Thyroid gland (tissue), 4 donors: Measurements from ENCODE around the gene VPS52. TPM values are rescaled to one million over a fixed set of nuclear protein-coding genes. Genes with fewer than 3 reads are reported as not detected.

Experiments used
- DNase-seq, 2 donors: peaks; one replicate each; pipeline ENCODE4 v3.0.0-alpha.2; 2019
- H3K27ac ChIP-seq, 3 donors: fragments of 200-600 bp; sonication (generic); 1 replicate in 2 of 3; 2 replicates in 1 of 3; pipeline ENCODE4 v1.5.1; 2016 to 2019; ENCODE audit warnings: mild to moderate bottlenecking in 1 of 3, moderate library complexity in 1 of 3
- H3K27me3 ChIP-seq: fragments of 200-600 bp; sonication (generic); one replicate; pipeline ENCODE4 v1.5.1; 2019
- H3K36me3 ChIP-seq, 2 donors: fragments of 200-600 bp; sonication (generic); one replicate each; pipeline ENCODE4 v1.5.1; 2016 to 2019
- H3K4me1 ChIP-seq, 2 donors: fragments of 200-600 bp; sonication (generic); one replicate each; pipeline ENCODE4 v1.5.1; 2017 to 2019
- H3K4me3 ChIP-seq, 3 donors: fragments of 200-600 bp; sonication (generic); replicated peaks in 1 of 3; 1 replicate in 2 of 3; 2 replicates in 1 of 3; pipeline ENCODE4 v1.5.1; 2016; ENCODE audit warnings: mild to moderate bottlenecking in 1 of 3
- H3K9me3 ChIP-seq: fragments of 200-600 bp; sonication (generic); one replicate; pipeline ENCODE4 v1.5.1; 2017
- POLR2A ChIP-seq, 2 donors: fragments of 450-650 bp; IDR thresholded peaks; one replicate each; pipeline ENCODE4 v1.6.1; 2017; ENCODE audit warnings: antibody characterized with exemption in 2 of 2, mild to moderate bottlenecking in 2 of 2, moderate library complexity in 1 of 2
- WGBS, 2 donors: methylation state at CpG; one replicate each; pipeline ENCODE4 v1.1.5; 2017; 5-methylcytosine and 5-hydroxymethylcytosine counted together
- intact Hi-C: fragments of 100-400 bp; cut with DNase I; formaldehyde crosslinking; loops from one replicate; pipeline ENCODE4 v1.15.1; 2023
- total RNA-seq, 4 donors: library from RNA; depleted of rRNA; stranded (reverse); fragments of >200 nt; gene quantifications; one replicate each; pipeline ENCODE4 v1.2.3, GENCODE V29; 2016
- TF ChIP-seq, protein P1 (sequence below), 6 experiments: fragments of 200-600 bp in 3 of 6; fragments of 450-650 bp in 3 of 6; sonication (generic) in 3 of 6; IDR thresholded peaks; one replicate each; pipeline ENCODE4 v1.5.1; 2016 to 2019; ENCODE audit warnings: antibody characterized with exemption in 6 of 6, mild to moderate bottlenecking in 2 of 6, inconsistent platforms in 1 of 6, moderate library complexity in 1 of 6

The VPS52 gene
- total RNA-seq, 4 donors from 2014 or later: 45.5 to 64.8 (median 54.8) TPM

- Histone ChIP-seq H3K36me3 (peaks cover 8 to 26% of the 10 kb centered on the region in 2 donors), H3K9me3 (no peaks in the 10 kb centered on the region), H3K4me3 (no peak overlapping the region), H3K27me3 (no peaks in the 10 kb centered on the region), H3K27ac (no peak overlapping the region), H3K4me1 (peaks cover 7 to 21% of the 10 kb centered on the region in 2 donors)
- 82 to 95% methylated on average over 3 of the region's 3 CpGs for WGBS, 2 donors
- TF ChIP-seq, protein P1, sequence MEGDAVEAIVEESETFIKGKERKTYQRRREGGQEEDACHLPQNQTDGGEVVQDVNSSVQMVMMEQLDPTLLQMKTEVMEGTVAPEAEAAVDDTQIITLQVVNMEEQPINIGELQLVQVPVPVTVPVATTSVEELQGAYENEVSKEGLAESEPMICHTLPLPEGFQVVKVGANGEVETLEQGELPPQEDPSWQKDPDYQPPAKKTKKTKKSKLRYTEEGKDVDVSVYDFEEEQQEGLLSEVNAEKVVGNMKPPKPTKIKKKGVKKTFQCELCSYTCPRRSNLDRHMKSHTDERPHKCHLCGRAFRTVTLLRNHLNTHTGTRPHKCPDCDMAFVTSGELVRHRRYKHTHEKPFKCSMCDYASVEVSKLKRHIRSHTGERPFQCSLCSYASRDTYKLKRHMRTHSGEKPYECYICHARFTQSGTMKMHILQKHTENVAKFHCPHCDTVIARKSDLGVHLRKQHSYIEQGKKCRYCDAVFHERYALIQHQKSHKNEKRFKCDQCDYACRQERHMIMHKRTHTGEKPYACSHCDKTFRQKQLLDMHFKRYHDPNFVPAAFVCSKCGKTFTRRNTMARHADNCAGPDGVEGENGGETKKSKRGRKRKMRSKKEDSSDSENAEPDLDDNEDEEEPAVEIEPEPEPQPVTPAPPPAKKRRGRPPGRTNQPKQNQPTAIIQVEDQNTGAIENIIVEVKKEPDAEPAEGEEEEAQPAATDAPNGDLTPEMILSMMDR (IDR thresholded peaks at IDR 0.05): no peak
- no peak for TF ChIP-seq POLR2A (IDR thresholded peaks at IDR 0.05)
- intact Hi-C loops: no loop called here
- no peak for DNase-seq
Observed at GRCh38 chr6:33301877-33302276, 30.2 kb upstream of the VPS52 start.

- DNase-seq: peak; percentile 92
- Histone ChIP-seq H3K4me3 (peak overlapping the region; percentile 4 to 94 (median 67)), H3K27ac (peak overlapping the region; percentile 95 to 97 (median 96)), H3K27me3 (no peaks in the 10 kb centered on the region), H3K4me1 (peaks cover 7 to 21% of the 10 kb centered on the region in 2 donors), H3K36me3 (peaks cover 7 to 35% of the 10 kb centered on the region in 2 donors), H3K9me3 (no peaks in the 10 kb centered on the region)
- 0% methylated on average over 28 to 40 of the region's 54 CpGs for WGBS, 2 donors
- intact Hi-C loops: no loop called here
- TF ChIP-seq, protein P1 (IDR thresholded peaks at IDR 0.05): peak; percentile 34 to 70 (median 60)
- TF ChIP-seq POLR2A (IDR thresholded peaks at IDR 0.05): peak; percentile 17 to 83
Observed at GRCh38 chr6:33299237-33299944, 27.7 kb upstream of the VPS52 start.

- H3K27me3 ChIP-seq: no peaks in the 10 kb centered on the region
- H3K36me3 ChIP-seq: peaks cover 6 to 33% of the 10 kb centered on the region in 2 donors
- H3K9me3 ChIP-seq: no peaks in the 10 kb centered on the region
- TF ChIP-seq, protein P1 (IDR thresholded peaks at IDR 0.05): no peak
- no peak for TF ChIP-seq POLR2A (IDR thresholded peaks at IDR 0.05)
- H3K27ac ChIP-seq: peak within 1 kb of the TSS; percentile 95 to 97 (median 96)
- intact Hi-C loops: no loop called here
- H3K4me1 ChIP-seq: peaks cover 7 to 21% of the 10 kb centered on the region in 2 donors
- DNase-seq: peak; percentile 84 to 85
- 0 to 1% methylated on average over 24 to 32 of the region's 34 CpGs for WGBS, 2 donors
- H3K4me3 ChIP-seq: peak within 1 kb of the TSS; percentile 4 to 94 (median 67)
Observed at GRCh38 chr6:33298773-33299236, 27.1 kb upstream of the VPS52 start, which contains the start of gene RGL2. RGL2 (minus strand) TSS chr6:33298942; CDS start chr6:33298610, 332 bp downstream.

DNA sequence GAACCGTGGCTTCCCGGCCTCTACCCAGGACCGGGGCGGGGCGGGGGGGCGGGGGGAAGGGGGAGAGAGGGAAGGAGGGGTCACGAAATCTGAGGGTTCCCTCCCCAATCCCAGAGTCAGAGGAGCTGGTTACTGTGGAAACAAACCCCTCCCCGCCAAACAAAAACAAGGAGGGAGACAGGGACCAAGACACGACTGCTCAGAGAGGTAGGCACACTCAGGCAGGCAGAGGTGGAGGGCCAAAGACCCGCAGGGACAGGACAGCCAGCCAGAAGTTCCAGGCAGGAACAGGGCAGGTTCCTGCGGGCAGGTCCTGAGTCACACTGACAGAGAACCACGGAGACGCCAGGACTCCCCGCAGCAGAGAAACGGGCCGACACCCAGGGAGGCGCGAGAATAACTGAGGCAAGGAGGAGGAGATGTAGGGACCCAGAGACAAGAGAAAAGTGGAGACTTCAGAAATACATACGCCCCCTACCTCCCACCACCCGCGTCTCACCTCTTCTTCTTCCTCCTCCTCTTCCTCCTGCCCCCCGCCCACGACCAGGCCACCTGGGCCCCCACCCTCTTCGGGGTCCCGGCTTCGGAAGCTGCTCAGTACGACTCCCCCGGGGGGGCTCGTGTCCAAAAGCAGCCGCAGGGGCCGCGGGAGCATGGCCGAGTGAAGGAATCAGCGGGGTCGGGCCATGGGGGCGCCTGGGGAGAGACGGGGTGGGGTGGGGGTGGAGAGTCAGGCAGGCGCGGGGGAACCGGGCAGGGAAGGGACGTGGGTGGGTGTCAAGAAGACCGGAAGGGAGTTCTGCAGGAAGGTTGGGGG, 26.5 kb upstream of the VPS52 start:
- Histone ChIP-seq H3K27me3 (no peaks in the 10 kb centered on the region), H3K36me3 (peaks cover 6 to 36% of the 10 kb centered on the region in 2 donors), H3K4me3 (peak overlapping the region in 2 of 3 donors; percentile 67 to 94), H3K27ac (peak overlapping the region; percentile 95 to 97 (median 96)), H3K9me3 (no peaks in the 10 kb centered on the region), H3K4me1 (peaks cover 7 to 21% of the 10 kb centered on the region in 2 donors)
- peak in 1 of 2 donors; percentile 68 for TF ChIP-seq POLR2A (IDR thresholded peaks at IDR 0.05)
- TF ChIP-seq, protein P1 (IDR thresholded peaks at IDR 0.05): no peak
- WGBS, 2 donors: 2 to 3% methylated on average over 32 to 34 of the region's 42 CpGs
- DNase-seq: peak; percentile 76 to 80
- intact Hi-C loops: no loop called here
